Activated T-helper 1 cell treated with anti-CD3 and anti-CD28 coated beads, Interleukin-12 subunit alpha, Interleukin-12 subunit beta, Interleukin-2, Interleukin-4 antibody, amounts not matched to agents 30 ng/mL and 10 ng/mL and 1 ng/mL, durations not matched to agents 14 hours and 24 hours and 36 hours (primary cell): ENCODE measurements around the gene PIK3R5. TPM values are rescaled to one million over a fixed set of nuclear protein-coding genes. Genes with fewer than 3 reads are reported as not detected.

Source experiments
- DNase-seq: peaks from one replicate; pipeline ENCODE4 v3.0.0; 2021; ENCODE audit warnings: low spot score
- H3K27ac Mint-ChIP-seq: one replicate; pipeline ENCODE4 v1.8.0; 2021; ENCODE audit warnings: mild to moderate bottlenecking, mixed read lengths
- H3K27me3 Mint-ChIP-seq: one replicate; pipeline ENCODE4 v1.8.0; 2022; ENCODE audit warnings: mild to moderate bottlenecking, moderate library complexity, mixed read lengths; ENCODE audit not compliant: insufficient read depth
- H3K36me3 Mint-ChIP-seq: one replicate; pipeline ENCODE4 v1.8.0; 2021; ENCODE audit warnings: low read depth, mixed read lengths
- H3K4me1 Mint-ChIP-seq: one replicate; pipeline ENCODE4 v1.8.0; 2021; ENCODE audit warnings: low read depth, mixed read lengths
- H3K4me3 Mint-ChIP-seq: one replicate; pipeline ENCODE4 v1.8.0; 2021; ENCODE audit warnings: mild to moderate bottlenecking, moderate library complexity, mixed read lengths
- H3K9me3 Mint-ChIP-seq: one replicate; pipeline ENCODE4 v1.8.0; 2021; ENCODE audit warnings: mixed read lengths
- intact Hi-C: fragments of 100-400 bp; cut with micrococcal nuclease; formaldehyde crosslinking; loops from one replicate; pipeline ENCODE4 v1.15.1; 2024
- total RNA-seq: library from RNA; stranded (reverse); gene quantifications from 2 replicates; pipeline ENCODE4 v1.2.3, GENCODE V29; 2022

The PIK3R5 gene
- total RNA-seq, 1 donor from 2014 or later = 33.6 TPM

DNA sequence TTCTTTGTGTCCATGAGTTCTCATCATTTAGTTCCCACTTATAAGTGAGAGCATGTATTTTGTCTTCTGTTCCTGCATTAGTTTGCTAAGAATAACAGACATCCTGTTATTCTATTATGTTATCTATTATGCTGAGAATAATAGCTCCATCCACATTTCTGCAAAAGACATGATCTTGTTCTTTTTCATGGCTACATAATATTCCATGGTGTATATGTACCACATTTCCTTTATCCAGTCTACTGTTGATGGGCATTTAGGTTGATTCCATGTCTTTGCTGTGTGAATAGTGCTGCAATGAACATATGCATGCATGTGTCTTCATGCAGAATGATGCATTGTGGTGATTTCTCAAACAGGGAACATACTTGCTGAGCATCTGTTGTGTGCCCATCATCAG, 21.4 kb downstream of the PIK3R5 start:
- Mint-ChIP-seq H3K4me1 (peaks cover 71% of the 10 kb centered on the region), H3K36me3 (peaks cover 37% of the 10 kb centered on the region), H3K27ac (no peak overlapping the region), H3K27me3 (no peaks in the 10 kb centered on the region), H3K4me3 (no peak overlapping the region), H3K9me3 (peaks cover 5% of the 10 kb centered on the region)
- no peak for DNase-seq
- intact Hi-C loops = no loop called here

DNA sequence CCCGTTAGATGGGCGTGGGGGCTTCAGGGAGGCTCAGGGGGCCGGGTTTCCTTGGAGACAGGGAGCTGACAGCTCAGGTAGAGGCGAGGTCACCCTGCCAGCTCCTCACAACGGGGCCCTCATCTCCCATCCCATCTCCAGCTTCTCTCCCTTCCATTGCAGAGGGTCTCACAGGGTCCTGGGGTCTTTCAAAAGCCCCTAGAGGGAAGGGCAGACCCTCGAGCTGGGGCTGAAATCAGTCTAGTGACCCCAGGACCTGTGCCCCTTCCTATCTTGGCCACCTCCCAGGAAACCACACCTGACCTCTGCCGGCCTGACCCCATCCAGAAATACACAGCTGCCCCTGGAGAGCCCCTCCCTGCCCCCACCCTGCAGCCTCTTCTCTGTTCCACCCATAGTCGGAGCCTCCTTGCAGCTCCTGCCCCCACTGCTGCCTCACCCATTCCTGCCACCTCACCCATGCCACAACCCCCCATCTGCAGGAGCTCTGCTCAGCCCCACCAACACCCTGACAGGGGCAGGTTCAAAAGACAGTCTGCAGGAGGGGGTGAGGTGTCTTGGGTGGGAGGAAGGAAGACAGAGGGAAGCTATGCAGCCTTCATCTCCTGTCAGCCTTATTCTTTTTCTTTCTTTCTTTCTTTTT, 23.4 kb downstream of the PIK3R5 start:
- DNase-seq = no peak
- H3K36me3 Mint-ChIP-seq = peaks cover 43% of the 10 kb centered on the region
- H3K4me1 Mint-ChIP-seq = peaks cover 64% of the 10 kb centered on the region
- H3K9me3 Mint-ChIP-seq = peaks cover 5% of the 10 kb centered on the region
- H3K27me3 Mint-ChIP-seq = no peaks in the 10 kb centered on the region
- peak overlapping the region; percentile 67 for H3K4me3 Mint-ChIP-seq
- peak overlapping the region; percentile 97 for H3K27ac Mint-ChIP-seq
- intact Hi-C loops = loop anchor here (1.0 kb wide), 4 partner anchors 7 to 43 kb away; partner anchors contain the start of gene PIK3R5

GRCh38 chr17:8941520-8941919, 24.0 kb downstream of the PIK3R5 start:
- DNase-seq = peak; percentile 68
- Mint-ChIP-seq H3K9me3 (peaks cover 5% of the 10 kb centered on the region), H3K4me1 (peaks cover 60% of the 10 kb centered on the region), H3K27me3 (no peaks in the 10 kb centered on the region), H3K27ac (peak overlapping the region; percentile 97), H3K36me3 (peaks cover 39% of the 10 kb centered on the region), H3K4me3 (peak overlapping the region; percentile 67)
- intact Hi-C loops = loop anchor here (1.0 kb wide), 4 partner anchors 8 to 42 kb away; partner anchors contain the start of gene PIK3R5

DNA sequence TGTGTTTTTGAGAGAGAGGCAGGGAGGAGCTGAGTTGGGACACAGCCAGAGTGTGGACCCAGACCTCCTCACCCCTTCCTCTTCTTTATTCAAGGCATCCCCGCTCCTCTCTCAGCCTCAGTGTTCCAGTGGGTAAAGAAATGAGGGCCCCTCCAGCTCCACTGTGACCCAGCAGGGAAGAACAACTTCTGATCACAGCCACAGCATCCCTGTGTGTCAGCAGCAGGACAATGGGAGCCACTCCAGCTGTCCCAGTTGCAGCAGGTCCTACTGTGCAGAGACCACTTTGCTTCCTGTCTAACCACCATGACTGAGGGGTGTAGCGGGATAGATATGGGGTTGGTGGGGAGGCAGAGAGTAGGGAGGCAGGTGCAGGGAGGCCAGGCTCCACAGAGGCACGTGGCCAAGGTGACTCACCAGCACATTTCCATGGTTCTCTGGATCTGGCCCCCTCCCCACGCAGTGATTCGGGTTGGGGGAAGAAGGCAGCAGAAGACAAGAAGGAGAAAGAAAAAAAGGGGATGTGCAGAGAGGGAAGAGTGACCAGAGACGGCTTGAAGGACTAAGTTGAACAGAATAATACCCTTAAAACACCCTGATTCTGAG, 24.5 kb downstream of the PIK3R5 start:
- peak overlapping the region; percentile 67 for H3K4me3 Mint-ChIP-seq
- intact Hi-C loops = loop anchor here (1.0 kb wide), 4 partner anchors 8 to 42 kb away; partner anchors contain the start of gene PIK3R5
- no peak for DNase-seq
- peak overlapping the region; percentile 97 for H3K27ac Mint-ChIP-seq
- H3K36me3 Mint-ChIP-seq = peaks cover 38% of the 10 kb centered on the region
- H3K9me3 Mint-ChIP-seq = peaks cover 5% of the 10 kb centered on the region
- H3K4me1 Mint-ChIP-seq = peaks cover 60% of the 10 kb centered on the region
- no peaks in the 10 kb centered on the region for H3K27me3 Mint-ChIP-seq

DNA sequence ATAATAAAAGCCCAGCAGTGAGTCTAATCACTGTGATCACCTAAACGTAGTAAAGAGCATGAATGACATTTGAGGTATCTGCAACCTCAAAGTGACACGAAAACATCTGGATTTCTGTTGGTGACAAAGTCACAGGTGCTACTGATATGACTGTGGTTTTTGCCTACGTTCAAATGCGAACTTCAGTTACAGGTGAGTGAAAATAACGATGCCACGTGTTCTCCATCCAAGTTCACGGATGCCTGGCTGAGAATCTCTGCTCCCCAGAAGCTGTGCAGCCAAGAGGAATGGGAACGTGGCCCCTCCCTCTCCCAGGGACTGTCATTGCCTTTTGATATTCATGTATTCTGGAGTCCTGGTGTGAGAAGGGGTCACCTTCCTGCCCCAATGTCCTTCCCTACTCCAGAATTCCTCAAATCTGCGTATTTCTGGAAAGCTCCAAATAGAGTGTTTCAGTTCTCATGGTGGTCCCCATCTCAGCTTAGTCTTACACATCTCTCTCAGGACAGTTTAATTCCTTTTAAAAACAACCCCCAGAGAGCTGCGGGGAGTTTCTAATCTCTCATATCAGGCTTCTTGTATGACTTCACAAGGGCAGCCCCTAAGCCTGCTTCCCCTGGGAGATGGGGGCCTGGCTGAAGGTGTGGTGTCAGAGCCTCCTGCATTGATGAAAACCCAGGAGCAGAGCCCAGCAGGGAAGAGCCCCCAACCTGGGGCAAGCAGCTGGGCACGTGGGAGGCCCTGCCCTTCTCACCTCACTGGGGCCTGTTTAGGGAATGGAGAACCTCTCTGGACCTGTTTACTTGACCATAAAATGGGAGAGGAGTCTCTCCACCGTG, 25.8 kb downstream of the PIK3R5 start:
- H3K36me3 Mint-ChIP-seq = peaks cover 36% of the 10 kb centered on the region
- H3K4me1 Mint-ChIP-seq = peaks cover 63% of the 10 kb centered on the region
- no peaks in the 10 kb centered on the region for H3K27me3 Mint-ChIP-seq
- peaks cover 9% of the 10 kb centered on the region for H3K9me3 Mint-ChIP-seq
- H3K27ac Mint-ChIP-seq = peak overlapping the region; percentile 97
- H3K4me3 Mint-ChIP-seq = peak overlapping the region; percentile 67
- intact Hi-C loops = loop anchor here (5.0 kb wide), 1 partner anchor 882 kb away; no protein-coding TSS in a partner anchor
- no peak for DNase-seq

DNA sequence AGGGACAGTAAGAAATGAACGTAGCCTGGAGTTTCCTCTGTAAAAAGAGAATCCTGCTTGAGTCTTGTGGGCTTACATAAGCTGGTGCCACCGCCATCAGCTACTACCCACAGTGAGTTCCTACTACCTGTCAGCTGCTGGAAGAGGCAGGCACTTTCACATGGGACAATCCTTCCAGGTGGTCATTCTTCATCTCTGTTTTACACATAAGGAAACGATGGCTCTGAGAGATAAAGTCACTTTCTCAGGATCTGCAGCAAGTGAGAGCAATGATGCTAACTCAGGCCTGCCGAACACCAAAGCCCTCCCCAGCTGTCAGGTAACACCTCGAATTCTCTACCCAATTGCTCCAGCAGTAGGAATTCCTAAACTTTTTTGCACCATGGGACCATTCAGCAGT, 26.6 kb downstream of the PIK3R5 start:
- Mint-ChIP-seq H3K36me3 (peaks cover 31% of the 10 kb centered on the region), H3K4me3 (peak overlapping the region; percentile 67), H3K27ac (peak overlapping the region; percentile 97), H3K9me3 (peaks cover 10% of the 10 kb centered on the region), H3K27me3 (no peaks in the 10 kb centered on the region), H3K4me1 (peaks cover 70% of the 10 kb centered on the region)
- intact Hi-C loops = loop anchor here (5.0 kb wide), 1 partner anchor 882 kb away; no protein-coding TSS in a partner anchor
- DNase-seq = no peak

DNA sequence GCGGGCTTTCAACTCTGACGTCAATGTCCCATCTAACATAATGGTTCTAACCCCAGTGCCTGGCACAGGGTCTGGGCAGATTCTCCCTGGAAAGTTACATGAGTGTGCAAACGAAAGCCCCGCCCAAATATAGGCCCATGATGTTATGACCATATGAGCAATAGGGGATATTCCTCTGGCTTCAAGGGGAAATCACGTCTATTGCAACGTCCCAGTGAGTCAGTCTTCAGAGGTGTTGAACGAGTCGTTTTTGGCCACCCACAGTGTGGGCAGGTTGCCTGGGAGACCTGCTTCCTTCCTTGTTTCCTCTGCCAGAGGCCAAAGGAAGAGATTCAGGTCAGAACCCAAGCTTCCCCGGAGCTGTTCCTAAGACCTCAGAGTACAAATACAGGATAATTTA, 30.3 kb downstream of the PIK3R5 start:
- Mint-ChIP-seq H3K4me3 (peak overlapping the region; percentile 68), H3K27me3 (no peaks in the 10 kb centered on the region), H3K27ac (peak overlapping the region; percentile 93), H3K4me1 (peaks cover 59% of the 10 kb centered on the region), H3K36me3 (peaks cover 43% of the 10 kb centered on the region), H3K9me3 (peaks cover 27% of the 10 kb centered on the region)
- DNase-seq = no peak
- intact Hi-C loops = loop anchor here (1.0 to 5.0 kb wide), 6 partner anchors 13 to 878 kb away; partner anchors contain the start of gene PIK3R5

GRCh38 chr17:8934346-8934745, 31.2 kb downstream of the PIK3R5 start:
- Mint-ChIP-seq H3K27me3 (no peaks in the 10 kb centered on the region), H3K4me1 (peaks cover 50% of the 10 kb centered on the region), H3K4me3 (no peak overlapping the region), H3K36me3 (peaks cover 50% of the 10 kb centered on the region), H3K9me3 (peaks cover 35% of the 10 kb centered on the region), H3K27ac (peak overlapping the region; percentile 93)
- intact Hi-C loops = no loop called here
- no peak for DNase-seq

GRCh38 chr17:8930649-8931048, 34.9 kb downstream of the PIK3R5 start:
- intact Hi-C loops = no loop called here
- peaks cover 57% of the 10 kb centered on the region for H3K9me3 Mint-ChIP-seq
- H3K4me3 Mint-ChIP-seq = no peak overlapping the region
- H3K4me1 Mint-ChIP-seq = peaks cover 28% of the 10 kb centered on the region
- no peak overlapping the region for H3K27ac Mint-ChIP-seq
- DNase-seq = no peak
- peaks cover 52% of the 10 kb centered on the region for H3K36me3 Mint-ChIP-seq
- H3K27me3 Mint-ChIP-seq = no peaks in the 10 kb centered on the region

GRCh38 chr17:8928347-8928746, 37.2 kb downstream of the PIK3R5 start:
- peaks cover 46% of the 10 kb centered on the region for H3K36me3 Mint-ChIP-seq
- peaks cover 45% of the 10 kb centered on the region for H3K9me3 Mint-ChIP-seq
- no peak overlapping the region for H3K27ac Mint-ChIP-seq
- peaks cover 8% of the 10 kb centered on the region for H3K4me1 Mint-ChIP-seq
- no peak overlapping the region for H3K4me3 Mint-ChIP-seq
- intact Hi-C loops = no loop called here
- no peaks in the 10 kb centered on the region for H3K27me3 Mint-ChIP-seq
- DNase-seq = no peak

DNA sequence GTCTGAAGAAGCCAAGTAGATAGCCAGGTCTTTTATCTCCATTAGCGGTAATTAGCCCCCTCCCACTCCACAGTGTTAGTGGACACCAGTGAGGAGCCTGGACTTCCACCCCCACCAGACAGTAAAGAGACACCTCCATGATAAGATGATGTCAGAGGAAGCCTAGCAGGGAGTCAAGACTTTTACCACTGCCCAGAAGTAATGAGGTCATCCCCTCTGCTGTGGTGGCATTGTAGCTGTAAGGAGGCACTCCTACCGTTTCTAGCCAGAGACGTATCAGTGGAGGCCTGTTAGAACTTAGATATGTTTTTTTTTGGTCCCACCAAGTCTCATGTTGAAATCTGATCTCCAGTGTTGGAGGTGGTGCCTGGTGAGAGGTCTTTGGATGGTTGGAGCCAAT, 38.1 kb downstream of the PIK3R5 start:
- H3K4me3 Mint-ChIP-seq = no peak overlapping the region
- peaks cover 13% of the 10 kb centered on the region for H3K4me1 Mint-ChIP-seq
- intact Hi-C loops = no loop called here
- peaks cover 50% of the 10 kb centered on the region for H3K36me3 Mint-ChIP-seq
- H3K27ac Mint-ChIP-seq = no peak overlapping the region
- H3K9me3 Mint-ChIP-seq = peaks cover 50% of the 10 kb centered on the region
- no peak for DNase-seq
- H3K27me3 Mint-ChIP-seq = no peaks in the 10 kb centered on the region

GRCh38 chr17:8925808-8926207, 39.7 kb downstream of the PIK3R5 start:
- DNase-seq = no peak
- Mint-ChIP-seq H3K27me3 (no peaks in the 10 kb centered on the region), H3K4me1 (peaks cover 9% of the 10 kb centered on the region), H3K9me3 (peaks cover 44% of the 10 kb centered on the region), H3K27ac (no peak overlapping the region), H3K36me3 (peaks cover 43% of the 10 kb centered on the region), H3K4me3 (no peak overlapping the region)
- intact Hi-C loops = no loop called here
